Stimulated activated CD8-positive, alpha-beta memory T cell treated with anti-CD3 and anti-CD28 coated beads, Interleukin-4, amount 100 ng/mL, for 4 hours (primary cell): ENCODE data around the gene RSU1.
"Not testable (repeated sequence)": the region's sequence is repeated elsewhere in the genome, so short reads cannot be mapped to it uniquely, and the experiment has no call there.

Source experiments
- DNase-seq, 2 donors: peaks; one replicate each; pipeline ENCODE4 v3.0.0-alpha.2; 2020; ENCODE audit warnings: low read depth in 2 of 2, low spot score in 1 of 2

RSU1 gene

DNA sequence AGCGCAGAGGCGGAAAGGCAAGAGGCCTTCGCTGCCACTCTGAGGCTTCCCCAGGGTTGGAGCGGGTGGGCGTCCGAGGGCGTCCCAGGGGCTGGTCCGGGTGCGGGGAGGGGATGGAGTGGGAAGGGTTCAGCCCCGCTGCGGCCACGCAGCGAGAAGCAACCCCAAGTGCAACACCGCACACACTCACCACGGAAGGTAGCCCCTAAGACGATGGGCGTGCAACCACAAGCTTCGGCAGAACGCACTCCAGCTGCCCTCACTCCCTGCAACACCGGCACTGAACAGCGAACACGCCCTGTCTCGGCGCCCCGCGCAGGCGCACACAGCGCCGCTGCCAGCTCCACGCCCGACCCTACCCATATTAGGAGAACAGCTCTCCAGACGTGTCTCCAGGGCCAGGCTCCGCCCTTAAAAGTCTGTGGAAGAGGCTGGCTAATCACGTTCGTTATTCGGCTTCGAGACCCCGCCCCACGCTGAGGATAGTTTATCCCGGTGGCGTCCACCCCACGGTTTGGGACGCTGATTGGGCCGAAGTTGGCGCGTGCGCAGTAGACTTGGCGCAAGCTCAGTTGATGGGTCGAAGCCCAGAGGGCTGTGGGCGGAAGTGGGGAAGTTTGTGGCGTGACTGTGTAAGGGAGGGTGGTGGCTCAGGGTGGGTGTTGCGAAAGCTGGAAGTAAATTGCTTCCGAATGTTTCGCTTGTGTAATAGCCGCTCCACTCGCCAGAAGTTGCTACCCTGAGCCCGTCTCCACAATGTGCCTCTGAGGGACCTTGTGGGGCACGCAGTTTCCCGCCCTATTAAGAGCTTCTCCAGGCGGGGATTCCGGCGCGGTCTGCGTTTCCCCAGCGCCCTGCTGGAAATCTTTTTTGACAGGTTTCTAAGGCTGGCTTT is at the start of gene RSU1:
RSU1 (minus strand) TSS at position 300 of the 895 bp plus-strand sequence. CDS start 343 bp downstream, outside the sequence.
- DNase-seq = peak; percentile 100

DNA sequence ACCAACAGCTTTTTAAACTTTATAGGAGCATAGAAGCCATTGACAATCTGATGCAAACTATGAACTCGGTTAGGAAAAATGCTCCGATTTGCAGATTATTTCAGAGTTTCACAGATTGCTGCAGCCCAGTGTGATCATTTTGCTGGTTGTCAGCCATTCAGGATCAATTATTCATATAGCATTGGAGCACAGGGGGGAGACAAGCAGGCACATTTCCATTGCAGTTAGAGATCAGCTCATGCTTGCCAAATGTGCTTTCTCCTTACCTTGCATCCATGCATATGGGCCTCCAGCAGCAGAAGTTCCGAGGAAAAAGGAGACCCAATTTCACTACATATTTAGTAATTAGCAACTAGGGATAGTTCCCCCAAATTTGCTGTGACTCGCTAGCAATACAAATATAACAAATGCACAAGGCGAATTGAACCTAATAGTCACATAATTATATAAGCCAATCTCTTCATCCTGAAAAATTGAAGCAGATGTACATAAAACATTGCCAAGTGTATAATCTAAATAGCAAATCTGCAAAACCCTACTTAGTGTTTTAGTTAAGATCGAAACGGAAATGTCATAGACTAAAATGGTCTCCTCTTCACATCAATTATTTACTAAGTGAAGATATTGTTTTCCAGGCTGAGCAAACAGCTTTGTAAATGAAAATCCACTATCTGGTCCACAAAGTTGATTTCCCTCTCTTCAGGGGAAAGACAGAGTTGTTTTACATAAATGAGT is 49.5 kb upstream of the RSU1 start:
- no peak for DNase-seq

DNA sequence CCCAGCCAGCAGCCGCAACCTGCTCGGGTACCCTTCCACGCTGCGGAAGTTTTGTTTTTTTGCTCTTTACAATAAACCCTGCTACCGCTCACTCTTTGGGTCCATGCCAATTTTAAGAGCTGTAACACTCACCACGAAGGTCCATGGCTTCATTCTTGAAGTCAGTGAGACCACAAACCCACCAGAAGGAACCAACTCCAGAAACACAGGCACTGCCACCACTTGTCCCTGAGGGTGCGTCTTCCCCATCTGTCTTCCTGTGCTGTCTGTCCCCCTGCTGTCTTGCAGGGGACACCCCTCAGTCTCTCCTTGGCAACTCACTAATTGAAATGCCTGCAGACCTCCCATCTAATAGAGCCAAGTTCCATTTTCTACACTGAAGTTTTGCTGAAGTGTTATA is 48.5 kb upstream of the RSU1 start:
- no peak for DNase-seq

DNA sequence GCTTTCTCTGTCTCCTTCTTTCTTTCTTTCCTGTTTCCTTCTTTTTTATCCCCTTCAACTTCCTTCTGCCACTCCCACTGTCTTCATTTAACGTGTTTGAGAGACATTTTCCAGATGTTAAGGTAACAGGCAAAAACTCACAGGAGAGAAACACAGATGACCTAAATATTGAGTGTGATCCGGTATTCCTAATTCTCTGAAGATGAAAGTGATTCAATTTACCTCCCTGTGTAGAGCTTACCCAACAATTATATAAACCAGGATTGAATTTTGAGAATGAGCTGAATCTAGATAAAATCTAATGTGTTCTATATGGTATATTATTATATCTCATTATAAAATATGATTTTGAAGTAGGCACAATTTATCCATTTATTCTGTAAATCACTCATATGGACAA is 46.5 kb upstream of the RSU1 start:
- DNase-seq = no peak

DNA sequence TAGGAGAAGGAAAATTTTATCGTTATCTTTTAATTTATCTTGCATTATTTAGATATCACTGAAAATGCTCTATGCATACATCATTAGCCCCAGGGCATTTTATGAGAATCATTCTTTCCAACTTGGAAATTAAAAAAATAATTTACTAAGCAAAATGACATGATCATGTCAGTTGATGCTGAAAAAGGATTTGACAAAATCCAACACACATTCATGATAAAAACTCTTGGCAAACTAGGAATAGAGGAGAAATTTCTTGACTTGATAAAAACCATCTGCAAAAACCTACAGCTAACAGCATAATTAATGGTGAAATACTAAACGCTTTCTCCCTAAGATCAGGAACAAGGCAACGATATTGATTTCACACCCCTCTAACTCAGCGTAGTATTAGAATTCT is 40.2 kb upstream of the RSU1 start:
- DNase-seq = no peak

DNA sequence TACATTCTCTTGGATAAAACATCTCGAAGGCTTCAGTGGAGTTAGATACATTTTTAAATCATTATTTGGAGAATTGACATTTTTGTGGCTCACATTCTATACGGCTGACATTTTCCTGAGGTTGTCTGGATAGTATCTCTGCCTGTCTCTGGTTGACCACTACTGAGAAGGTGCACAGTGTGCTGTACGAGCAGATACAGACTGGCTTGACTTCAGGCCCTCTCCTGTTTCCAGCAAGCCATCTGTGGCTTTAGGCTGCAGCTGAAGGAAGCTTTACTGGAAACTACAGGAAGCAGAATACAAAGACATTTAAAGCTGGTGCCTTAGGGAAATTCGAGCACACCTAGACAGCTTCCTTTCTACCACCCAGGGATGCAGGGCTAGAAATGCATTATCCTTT is 39.3 kb upstream of the RSU1 start:
- DNase-seq = no peak

DNA sequence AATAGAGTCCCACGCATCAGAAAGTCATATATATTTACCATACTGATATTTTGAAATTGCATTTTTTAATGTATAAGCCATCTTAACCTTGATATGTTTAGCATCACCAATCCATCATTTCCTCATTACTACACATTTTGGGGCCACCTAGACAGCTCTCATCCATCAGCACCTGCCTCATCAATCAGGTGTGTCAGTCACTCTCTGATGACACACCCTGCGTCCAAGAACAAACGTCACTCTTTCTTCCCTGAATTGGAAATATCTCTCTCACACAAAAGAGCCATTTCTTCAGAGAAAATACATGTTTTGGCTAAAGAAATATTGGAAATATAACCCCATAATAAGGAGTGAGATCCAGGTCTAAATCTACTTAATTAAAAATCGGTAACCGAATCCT is 38.9 kb upstream of the RSU1 start:
- no peak for DNase-seq

DNA sequence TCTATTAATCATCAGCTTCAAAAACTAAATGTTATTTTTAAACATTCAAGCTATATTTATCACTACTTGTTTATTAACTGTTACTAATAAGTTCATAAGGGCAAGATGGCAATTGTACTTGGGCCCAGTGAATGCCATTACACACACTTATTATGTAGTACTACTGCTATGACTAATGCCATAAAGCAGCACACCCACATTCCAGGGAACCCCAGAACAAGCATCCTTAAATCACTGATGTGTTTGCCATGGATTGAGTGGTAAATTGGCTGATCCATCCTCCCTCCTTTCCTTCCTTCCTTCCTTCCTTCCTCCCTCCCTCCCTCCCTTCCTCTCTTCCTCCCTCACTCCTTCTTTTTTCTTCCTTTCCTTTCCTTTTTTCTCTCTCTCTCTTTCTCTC is 37.4 kb upstream of the RSU1 start:
- no peak for DNase-seq

DNA sequence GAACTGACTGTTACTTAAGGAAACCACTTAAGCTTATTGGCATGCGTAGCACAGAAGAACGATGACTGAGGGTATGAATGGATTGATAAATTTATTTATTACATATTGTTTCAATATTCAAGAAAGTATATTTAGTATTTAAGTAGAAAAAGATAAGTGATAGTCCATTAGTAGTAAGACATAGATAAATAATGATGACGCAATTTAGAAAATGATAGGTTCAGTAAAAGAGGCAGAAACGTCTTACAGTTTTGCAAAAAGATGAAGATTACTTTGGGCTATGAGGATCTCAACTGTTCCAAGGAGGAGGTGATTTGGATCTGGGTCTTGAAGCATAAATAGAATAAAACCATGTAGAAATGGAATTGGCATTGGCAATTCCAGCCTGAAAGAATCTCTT is 36.6 kb upstream of the RSU1 start:
- DNase-seq = no peak

DNA sequence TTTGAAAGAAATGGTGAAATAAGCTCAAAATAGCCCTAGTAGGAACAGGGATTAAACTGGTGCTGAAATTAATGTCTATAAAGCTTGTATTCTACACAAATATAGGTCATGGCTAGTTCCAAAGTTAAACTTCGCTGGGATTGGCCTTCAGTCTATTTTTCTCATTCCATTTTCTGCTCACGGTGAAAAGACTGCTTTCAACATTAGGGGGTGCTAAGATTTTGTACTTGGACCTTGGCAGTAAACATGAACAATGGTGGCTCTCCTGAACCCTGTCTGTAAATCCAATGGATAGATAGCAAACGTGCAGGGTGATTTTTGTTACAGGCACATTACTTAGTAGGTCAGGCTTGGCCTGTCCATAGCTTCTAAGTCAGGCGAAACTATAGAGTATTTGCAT is 36.0 kb upstream of the RSU1 start:
- DNase-seq = no peak

DNA sequence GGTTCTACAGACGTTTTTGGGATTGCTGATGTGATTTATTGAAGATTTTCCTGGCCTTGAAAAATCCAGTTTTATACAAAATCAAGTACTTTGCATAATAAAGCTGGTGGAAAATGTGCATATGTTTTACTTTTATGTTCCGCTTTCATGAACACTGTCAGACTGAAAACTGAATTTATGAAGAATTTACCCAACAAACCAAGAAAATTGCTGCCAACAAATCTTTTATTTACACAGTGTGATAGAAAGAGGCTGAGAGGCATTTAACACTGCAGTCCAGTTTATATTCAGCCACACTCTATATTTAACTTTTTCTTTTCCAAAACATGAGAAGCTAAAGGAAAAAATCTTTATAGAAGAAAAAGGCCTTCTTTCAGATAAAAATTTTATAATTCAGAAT is 35.4 kb upstream of the RSU1 start:
- DNase-seq = no peak

DNA sequence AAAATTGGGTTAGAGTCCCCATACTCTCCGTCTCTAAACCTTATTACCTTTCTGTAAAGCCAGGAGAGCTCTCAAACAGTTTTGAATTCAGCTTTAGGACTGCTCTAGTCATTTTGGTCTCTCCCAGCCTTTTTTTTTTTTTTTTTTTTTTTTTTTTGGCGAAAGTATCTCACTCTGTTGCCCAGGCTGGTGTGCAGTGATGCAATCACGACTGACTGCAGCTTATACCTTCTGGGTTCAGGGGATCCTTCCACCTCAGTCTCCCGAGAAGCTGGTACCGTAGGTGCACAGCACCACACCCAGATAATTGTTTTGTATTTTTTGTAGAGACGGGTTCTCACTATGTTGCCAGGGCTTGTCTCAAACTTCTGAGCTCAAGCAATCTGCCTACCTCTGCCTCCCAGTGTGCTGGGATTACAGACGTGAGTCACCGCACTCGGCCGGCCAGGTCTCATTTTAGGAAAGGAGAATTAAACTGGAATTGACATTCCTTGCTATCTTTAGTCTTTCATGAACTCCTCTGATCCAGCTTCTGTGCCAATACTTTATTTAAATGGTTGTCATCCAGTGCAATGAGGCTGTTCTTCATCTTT is 31.4 kb upstream of the RSU1 start:
- DNase-seq = no peak

DNA sequence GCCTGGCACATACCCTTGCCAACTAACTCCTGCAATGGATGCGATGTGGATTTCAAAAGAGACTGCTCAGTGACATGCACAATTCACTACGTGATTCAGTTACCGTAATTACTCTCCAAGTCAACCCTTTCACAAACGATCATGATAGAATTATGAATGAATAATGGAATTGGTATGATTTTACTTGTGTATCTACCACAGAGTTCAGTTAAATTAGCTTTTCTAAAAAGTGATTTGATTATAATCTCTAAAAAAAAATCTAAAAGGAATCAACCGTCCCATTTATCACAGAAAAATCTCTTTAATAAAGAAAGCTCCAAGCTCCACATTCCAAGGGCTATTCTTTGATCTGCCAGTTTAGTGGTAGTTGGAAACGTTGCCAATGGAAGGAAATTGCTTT is 30.4 kb upstream of the RSU1 start:
- no peak for DNase-seq

DNA sequence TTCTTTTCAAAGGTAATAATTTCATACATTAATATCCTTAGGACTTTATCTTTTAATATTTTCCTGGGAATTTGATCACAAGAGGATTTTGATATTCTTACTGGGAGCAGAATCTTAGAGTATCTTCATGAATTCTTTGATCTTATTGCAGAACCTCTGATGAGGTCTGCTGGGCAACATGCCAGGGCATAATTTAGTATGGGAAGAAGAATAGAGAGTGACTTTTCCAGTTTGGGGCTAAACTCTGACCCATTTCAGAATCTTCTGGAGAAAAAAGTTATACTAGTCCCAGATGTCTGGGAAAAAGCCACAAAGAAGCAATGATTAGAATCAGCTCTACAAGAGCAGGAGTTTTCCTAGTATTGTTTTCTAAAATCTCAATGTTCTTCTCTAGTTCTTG is 28.0 kb upstream of the RSU1 start:
- no peak for DNase-seq

DNA sequence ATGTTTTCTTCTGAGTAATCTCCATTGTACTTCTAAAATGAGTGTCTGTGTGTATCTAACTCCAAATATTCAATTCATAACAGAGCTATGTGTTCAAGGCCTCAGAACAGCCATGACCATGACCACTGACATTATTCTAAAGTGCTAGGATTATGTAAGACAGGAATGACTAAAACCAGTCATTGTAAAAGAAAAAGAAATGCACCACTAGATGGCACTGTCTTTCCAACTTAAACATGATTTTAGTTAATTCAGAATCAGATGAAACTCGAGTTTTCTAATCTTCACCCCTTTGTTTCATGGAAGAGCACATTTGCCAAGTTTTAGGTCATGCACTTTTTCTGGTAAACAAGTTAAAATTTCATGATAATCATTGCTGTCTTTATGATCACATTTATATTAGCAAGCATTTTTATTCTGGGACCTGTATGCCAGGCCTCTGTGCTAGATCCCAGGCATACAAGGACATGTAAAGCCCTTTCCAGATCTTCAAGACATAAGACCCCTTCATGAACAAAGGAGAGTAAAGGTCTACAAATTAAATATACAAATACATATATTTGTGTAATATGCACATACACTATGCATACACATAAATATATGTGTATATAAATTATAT is 26.1 kb upstream of the RSU1 start:
- no peak for DNase-seq

DNA sequence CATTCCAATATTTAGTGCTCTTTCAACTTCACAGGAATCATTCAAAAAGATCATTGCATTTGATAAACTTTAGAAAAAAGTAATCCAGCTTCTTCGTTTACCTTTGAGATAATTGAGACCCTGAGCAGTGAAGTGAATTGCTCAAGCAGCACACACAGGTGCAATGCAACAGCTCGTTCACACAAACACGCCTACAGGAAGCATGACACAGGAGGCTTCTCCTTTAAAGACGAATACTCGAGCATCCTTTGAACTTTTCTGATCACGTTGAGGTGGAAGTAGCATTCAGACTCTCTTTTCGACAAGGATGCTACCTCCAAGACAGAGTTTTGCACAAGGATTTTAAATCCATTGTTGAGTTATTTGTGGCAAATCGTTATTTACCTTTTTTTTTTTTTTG is 18.0 kb upstream of the RSU1 start:
- DNase-seq = no peak

DNA sequence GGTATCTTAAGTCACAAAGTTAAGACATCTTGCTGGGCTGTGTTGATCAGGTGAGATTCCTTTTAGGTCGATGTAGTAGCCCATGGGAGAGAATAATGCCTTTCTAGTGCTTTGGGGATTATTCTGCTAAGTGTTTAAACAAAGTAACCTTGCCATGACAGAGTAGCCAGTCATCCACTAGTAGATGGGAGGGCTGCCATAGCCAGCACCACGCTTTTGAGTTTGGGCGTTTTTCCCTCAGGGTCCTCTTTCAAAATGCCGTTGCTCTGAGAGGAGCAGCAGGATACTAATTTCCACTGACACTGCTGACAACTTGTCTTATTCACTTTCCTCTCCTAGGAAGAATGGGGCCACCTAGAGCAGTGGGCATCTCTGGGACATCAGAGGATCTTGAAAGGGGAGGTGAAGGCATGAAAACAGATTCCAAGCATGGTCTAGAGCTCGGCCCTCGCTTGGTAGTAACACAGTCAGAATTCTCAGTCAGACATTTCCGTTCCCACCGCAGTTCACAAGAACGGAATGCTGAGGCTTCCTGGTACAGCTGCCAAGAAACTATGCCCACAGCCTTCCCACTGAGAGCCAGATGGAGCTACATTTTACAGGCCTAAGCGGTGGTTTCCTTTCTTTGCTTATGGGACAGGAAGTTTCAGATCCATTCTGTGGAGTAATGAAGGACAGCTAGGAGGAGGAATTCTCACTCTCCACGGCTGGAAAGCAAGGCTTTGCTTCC is 15.3 kb upstream of the RSU1 start:
- no peak for DNase-seq

DNA sequence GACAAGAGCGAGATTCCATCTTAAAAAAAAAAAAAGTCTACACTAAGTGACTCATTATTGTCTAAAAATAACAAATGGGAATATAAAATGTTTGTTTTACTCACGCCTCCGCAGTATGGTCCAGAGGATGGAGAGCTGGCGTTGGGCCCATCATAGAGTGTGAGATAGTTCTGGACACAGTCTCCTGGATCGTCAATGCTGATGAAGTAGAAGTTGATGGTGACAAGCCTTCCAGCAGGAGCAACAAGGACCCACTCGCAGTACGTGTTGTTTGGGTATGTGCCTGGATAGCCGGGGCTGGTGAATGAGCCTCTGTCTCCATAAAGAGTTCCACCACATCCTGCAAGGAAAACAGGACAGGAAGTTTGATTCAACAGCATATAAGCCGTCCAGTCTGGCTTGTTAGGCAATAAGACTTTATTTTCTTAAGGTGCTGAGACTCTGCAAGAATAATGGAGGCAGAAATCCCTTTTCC is 11.5 kb upstream of the RSU1 start:
- DNase-seq = no peak

DNA sequence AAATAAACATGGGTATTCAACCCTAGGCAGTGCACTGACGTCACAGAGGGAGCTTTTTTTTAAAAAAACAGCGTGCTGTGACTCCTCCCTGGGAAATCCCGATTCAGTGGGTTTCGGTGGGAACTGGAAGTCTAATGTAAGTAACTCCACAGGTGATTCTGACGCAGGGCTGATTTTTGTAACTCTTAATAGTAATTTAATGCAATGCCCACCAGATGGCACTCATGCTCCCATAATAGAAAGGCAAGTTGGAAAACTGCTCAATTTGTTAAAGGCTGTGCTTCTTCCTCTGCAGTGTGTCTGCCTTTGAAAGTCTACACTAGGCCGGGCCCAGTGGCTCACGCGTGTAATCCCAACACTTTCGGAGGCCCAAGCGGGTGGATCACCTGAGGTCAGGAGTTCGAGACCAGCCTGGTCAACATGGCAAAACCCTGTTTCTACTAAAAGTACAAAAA is 10.9 kb upstream of the RSU1 start:
- DNase-seq = peak in 1 of 2 donors; percentile 35

DNA sequence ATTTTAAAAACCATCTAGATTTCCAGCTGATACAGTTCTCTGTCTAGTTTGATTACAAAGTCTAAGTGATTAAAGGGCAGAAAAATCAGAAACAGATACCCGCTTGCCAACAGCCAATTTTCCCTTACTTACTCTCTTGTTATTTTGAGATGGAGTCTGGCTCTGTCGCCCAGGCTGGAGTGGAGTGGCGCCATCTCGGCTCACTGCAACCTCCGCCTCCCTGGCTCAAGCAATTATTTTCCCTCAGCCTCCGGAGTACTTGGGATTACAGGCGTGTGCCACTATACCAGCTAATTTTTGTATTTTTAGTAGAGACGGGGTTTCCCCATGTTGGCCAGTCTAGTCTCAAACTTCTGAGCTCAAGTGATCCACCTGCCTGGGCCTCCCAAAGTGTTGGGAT is 10.2 kb upstream of the RSU1 start:
- DNase-seq = not testable (repeated sequence)
